Liver (tissue), 3 donors: ENCODE measurements around the gene PCDH8.

Experiments used
- ATF3 ChIP-seq: IDR thresholded peaks from 2 replicates; pipeline ENCODE4 v1.6.1; 2016; ENCODE audit warnings: antibody characterized with exemption
- EGR1 ChIP-seq, 2 donors: IDR thresholded peaks; 2 replicates each; pipeline ENCODE4 v1.6.1; 2016 to 2018; ENCODE audit warnings: antibody characterized with exemption in 2 of 2, low read depth in 2 of 2
- FOXA2 ChIP-seq: IDR thresholded peaks from 2 replicates; pipeline ENCODE4 v1.6.1; 2016; ENCODE audit warnings: antibody characterized with exemption
- GABPA ChIP-seq, 2 donors: IDR thresholded peaks in 1 of 2; conservative IDR thresholded peaks in 1 of 2; 2 replicates each; pipeline ENCODE4 v1.6.1; 2016; ENCODE audit warnings: antibody characterized with exemption in 2 of 2, mild to moderate bottlenecking in 1 of 2, moderate library complexity in 1 of 2
- JUND ChIP-seq, 2 donors: IDR thresholded peaks; 2 replicates each; pipeline ENCODE4 v1.6.1; 2016; ENCODE audit warnings: antibody characterized with exemption in 2 of 2
- RAD21 ChIP-seq, 2 donors: IDR thresholded peaks; 2 replicates each; pipeline ENCODE4 v1.6.1; 2016; ENCODE audit warnings: antibody characterized with exemption in 2 of 2, mild to moderate bottlenecking in 2 of 2
- SP1 ChIP-seq: IDR thresholded peaks from 2 replicates; pipeline ENCODE4 v1.6.1; 2018; ENCODE audit warnings: antibody characterized with exemption, mild to moderate bottlenecking
- TAF1 ChIP-seq: conservative IDR thresholded peaks from 2 replicates; pipeline ENCODE4 v1.6.1; 2016; ENCODE audit warnings: antibody characterized with exemption, mild to moderate bottlenecking
- YY1 ChIP-seq: IDR thresholded peaks from 2 replicates; pipeline ENCODE4 v1.6.1; 2016; ENCODE audit warnings: antibody characterized with exemption, mild to moderate bottlenecking
- TF ChIP-seq, protein P1 (sequence below): fragments of 150-350 bp; IDR thresholded peaks from 2 replicates; pipeline ENCODE4 v1.5.1; 2017; ENCODE audit warnings: improper control_type of control experiment, low read depth, low read length; ENCODE audit not compliant: missing input control
- TF ChIP-seq, protein P2 (sequence below): IDR thresholded peaks from 2 replicates; pipeline ENCODE4 v1.6.1; 2016; ENCODE audit warnings: antibody characterized with exemption, mild to moderate bottlenecking
- donor health status: healthy.
- donor health status: healthy.

GRCh38 chr13:52811841-52812240 is 36.6 kb downstream of the PCDH8 start:
- TF ChIP-seq GABPA (IDR thresholded peaks at IDR 0.05 in 1 of 2, conservative IDR thresholded peaks at IDR 0.05 in 1 of 2) (no peak), EGR1 (IDR thresholded peaks at IDR 0.05; ENCODE audit: low read depth in 2 of 2) (no peak), FOXA2 (no peak), SP1 (no peak), TAF1 (no peak), RAD21 (IDR thresholded peaks at IDR 0.05) (no peak), YY1 (no peak), ATF3 (no peak), JUND (IDR thresholded peaks at IDR 0.05) (no peak)
- TF ChIP-seq, protein P1, sequence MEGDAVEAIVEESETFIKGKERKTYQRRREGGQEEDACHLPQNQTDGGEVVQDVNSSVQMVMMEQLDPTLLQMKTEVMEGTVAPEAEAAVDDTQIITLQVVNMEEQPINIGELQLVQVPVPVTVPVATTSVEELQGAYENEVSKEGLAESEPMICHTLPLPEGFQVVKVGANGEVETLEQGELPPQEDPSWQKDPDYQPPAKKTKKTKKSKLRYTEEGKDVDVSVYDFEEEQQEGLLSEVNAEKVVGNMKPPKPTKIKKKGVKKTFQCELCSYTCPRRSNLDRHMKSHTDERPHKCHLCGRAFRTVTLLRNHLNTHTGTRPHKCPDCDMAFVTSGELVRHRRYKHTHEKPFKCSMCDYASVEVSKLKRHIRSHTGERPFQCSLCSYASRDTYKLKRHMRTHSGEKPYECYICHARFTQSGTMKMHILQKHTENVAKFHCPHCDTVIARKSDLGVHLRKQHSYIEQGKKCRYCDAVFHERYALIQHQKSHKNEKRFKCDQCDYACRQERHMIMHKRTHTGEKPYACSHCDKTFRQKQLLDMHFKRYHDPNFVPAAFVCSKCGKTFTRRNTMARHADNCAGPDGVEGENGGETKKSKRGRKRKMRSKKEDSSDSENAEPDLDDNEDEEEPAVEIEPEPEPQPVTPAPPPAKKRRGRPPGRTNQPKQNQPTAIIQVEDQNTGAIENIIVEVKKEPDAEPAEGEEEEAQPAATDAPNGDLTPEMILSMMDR = no peak
- TF ChIP-seq, protein P2, sequence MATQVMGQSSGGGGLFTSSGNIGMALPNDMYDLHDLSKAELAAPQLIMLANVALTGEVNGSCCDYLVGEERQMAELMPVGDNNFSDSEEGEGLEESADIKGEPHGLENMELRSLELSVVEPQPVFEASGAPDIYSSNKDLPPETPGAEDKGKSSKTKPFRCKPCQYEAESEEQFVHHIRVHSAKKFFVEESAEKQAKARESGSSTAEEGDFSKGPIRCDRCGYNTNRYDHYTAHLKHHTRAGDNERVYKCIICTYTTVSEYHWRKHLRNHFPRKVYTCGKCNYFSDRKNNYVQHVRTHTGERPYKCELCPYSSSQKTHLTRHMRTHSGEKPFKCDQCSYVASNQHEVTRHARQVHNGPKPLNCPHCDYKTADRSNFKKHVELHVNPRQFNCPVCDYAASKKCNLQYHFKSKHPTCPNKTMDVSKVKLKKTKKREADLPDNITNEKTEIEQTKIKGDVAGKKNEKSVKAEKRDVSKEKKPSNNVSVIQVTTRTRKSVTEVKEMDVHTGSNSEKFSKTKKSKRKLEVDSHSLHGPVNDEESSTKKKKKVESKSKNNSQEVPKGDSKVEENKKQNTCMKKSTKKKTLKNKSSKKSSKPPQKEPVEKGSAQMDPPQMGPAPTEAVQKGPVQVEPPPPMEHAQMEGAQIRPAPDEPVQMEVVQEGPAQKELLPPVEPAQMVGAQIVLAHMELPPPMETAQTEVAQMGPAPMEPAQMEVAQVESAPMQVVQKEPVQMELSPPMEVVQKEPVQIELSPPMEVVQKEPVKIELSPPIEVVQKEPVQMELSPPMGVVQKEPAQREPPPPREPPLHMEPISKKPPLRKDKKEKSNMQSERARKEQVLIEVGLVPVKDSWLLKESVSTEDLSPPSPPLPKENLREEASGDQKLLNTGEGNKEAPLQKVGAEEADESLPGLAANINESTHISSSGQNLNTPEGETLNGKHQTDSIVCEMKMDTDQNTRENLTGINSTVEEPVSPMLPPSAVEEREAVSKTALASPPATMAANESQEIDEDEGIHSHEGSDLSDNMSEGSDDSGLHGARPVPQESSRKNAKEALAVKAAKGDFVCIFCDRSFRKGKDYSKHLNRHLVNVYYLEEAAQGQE = no peak
